ENCODE results near the gene TERB1.
"Not testable (repeated sequence)": the region's sequence is repeated elsewhere in the genome, so short reads cannot be mapped to it uniquely, and the experiment has no call there.

Gene TERB1

DNA sequence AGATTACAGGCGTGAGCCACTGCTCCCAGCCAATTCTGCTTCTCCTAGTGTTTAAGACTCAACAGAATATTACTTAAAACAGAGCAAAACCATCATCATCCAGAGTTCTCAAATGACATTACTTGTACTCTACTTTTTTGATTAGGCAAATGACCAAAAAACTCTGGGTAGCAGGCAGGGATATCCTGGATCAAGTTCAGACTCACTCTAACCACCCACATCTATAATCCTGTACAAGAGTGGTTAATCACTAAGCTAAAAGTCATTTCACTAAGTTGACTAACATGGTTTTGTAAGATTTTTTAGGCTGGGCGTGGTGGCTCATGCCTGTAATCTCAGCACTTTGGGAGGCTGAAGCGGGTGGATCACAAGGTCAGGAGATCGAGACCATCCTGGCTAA lies 22.6 kb upstream of the TERB1 start:
- DNase-seq, result no peak

DNA sequence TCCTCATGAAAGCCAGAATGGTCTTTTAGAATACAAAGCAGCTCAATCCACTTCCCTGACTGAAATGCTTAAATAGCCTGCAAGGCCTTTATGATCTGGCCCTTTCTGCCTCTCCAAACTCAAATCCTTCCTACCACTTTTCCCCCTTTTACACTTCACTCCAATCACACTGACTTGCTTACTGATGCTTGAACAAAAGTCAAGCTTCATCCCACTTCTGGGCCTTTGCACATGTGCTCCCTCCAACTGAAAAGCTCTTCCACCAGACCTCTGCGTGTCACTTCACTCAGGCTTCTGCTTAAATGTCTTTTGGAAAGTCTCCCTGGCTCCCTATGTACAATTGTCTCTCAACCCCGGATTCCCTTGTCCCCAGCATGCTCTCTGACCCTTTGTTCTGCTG lies 13.3 kb upstream of the TERB1 start:
- DNase-seq, result no peak

DNA sequence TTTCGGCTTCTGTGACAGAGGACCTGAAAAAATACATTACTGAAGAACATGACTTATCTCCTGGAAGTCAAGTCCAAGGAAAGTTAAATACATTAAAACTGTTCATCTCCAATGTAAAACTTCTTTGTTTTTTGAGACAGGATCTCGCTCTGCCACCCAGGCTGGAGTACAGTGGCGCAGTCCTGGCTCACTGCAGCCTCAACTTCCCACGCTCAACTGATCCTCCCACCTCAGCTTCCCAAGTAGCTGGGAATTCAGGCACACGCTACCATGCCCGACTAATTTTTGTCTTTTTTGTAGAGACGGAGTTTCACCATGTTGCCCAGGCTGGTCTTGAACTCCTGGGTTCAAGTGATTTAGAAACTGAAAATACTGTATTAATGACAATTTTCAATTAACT lies 9.7 kb upstream of the TERB1 start:
- DNase-seq, result no peak

DNA sequence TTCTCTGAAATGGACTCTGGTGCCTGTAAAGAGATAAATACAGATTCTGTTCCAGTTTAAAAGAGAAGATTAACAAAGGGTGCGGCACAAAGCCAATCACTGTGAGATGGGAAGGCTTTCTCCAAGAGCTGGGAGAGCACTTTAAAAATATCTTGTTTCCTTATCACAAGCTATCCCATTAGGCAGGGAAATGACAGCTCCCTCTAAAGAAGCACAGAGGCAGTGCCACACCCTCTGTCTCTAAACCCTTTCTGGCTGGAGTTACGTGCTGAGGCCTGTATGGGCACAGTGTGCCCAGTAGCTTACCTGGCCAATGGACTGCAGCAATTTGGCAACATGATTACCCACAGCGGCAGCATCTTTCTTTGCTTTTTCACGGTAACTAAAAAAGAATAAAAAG lies 9.0 kb upstream of the TERB1 start:
- no peak for DNase-seq

DNA sequence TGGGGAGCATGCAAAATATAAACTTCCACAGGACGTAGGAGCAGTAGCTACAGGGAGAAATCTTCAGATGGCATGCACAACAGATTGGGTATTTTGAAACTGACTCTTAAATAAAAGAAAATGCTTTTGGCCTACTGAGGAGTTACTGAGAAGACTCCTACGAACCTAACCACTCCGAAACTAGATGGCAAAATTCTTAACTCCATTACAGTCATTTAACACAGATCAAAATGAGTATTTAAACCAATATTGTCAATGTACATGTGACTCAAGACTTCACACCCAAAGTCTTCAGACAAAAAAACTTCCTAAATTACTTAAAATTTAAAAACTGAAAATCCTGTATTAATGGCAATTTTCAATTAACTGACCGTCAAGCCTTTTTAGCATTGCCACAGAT lies 8.4 kb upstream of the TERB1 start:
- DNase-seq, result no peak

DNA sequence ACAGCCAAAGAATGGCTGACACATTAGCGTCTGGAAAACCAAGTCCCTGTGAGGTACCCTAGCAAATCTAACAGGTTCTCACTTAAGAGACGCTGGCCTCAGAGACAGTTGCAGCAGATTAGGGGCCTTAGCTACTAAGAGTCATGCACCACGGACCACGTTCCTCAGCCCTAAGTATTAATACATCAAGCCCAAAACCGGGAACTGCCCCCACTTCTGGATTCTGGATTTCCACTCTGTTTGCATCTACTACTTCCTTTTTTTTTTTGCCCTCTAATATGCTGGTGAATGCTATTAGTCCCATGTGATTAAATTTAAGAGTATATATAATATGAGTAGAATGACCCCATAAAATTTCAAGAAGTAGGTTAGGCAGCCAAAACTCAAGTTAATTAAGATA lies 775 bp upstream of the TERB1 start:
- no peak for DNase-seq

DNA sequence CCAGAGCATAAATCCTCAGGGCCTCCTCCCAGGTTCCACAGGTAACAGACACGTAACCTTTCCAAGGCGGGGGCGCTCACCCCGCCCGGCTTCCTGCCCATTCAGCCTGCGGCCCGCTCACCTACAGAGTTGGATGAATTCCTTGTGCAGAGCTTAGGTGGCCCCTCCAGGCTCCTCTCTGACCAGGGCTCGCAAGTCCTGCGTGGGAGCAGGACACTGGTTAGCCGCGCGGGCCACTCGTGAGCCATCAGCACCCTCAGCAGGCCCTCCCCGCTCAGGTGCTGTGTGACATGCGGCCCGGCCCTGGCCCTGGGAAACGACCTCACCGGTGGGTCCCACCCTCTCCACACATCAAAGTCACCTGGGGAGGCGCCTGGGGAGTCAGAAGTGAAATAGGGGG lies 528 bp downstream of the TERB1 start:
- no peak for DNase-seq

DNA sequence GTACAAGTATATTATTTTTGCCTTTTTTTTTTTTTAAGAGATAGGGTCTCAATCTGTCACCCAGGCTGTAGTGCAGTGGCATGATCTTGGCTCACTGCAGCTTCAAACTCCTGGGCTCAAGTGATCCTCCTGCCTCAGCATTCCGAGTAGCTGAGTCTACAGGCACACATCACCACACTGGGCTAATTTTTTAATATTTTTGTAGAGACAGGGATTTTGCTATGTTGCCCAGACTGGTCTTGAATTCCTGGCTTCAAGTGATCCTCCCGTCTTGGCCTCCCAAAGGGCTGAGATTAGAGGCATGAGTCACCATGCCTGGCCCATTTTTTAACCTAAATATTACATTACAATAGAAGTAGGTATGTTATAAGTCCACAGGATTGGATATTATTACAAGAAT lies 3.2 kb downstream of the TERB1 start:
- DNase-seq, result no peak

DNA sequence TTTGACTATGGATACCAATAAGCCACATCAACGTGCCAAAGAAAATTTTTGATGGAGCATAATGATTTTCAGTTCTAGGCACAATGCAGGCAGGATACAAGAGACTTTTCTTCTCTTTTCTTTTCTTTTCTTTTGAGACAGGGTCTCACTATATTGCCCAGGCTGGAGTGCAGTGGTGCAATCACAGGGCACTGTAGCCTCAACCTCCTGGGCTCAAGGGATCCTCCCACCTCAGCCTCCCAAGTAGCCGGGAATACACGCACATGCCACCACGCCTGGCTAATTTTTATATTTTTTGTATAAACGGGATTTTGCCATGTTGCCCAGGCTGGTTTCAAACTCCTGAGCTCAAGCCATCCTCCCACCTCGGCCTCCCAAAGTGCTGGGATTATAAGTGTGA lies 7.4 kb downstream of the TERB1 start:
- DNase-seq, result not testable (repeated sequence)

DNA sequence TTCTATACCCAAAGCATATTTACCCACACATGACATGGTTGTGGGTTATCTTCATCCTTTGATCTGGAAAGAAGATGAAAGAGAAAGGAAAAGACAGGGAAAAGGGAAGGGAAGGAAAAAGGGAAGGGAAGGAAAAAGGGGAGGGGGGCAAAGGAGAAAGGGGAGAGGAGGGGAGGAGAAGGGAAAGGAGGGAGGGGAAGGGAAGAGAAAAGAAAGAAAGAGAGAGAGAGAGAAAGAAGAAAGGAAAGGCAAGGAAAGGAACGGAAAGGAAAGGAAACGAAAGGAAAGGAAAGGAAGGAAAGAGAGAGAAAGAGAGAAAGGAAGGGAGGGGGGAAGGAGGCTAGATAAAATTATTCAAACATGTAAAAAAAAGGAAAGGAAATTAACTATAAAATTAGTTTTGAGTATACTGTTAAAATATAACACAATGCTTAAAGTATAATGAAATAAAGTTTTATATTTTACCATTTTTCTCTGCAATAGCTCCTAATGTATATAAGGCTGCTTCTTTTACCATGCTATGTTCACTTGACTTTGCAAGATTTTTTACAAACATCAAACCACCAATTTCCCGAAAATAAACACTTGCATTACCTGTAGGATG lies 11.2 kb downstream of the TERB1 start:
- no peak for DNase-seq

DNA sequence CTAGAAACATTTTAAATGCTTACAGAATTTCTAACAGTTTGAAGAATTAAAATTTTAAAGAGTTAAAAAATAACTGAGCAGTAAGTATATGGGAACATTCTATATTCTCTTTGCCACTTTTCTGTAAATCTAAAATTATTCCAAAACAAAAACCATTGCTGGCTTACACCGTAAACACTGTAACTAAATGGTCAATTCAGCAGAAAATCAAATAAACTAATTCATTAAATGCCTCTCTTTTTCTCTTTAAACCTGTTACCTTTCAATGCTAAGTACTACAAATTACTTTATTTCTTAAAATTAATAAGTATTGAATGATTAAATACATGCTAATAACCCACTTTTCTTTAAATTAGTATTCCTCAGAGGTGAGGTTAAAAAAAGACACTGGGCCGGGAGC lies 14.0 kb downstream of the TERB1 start:
- DNase-seq, result no peak

DNA sequence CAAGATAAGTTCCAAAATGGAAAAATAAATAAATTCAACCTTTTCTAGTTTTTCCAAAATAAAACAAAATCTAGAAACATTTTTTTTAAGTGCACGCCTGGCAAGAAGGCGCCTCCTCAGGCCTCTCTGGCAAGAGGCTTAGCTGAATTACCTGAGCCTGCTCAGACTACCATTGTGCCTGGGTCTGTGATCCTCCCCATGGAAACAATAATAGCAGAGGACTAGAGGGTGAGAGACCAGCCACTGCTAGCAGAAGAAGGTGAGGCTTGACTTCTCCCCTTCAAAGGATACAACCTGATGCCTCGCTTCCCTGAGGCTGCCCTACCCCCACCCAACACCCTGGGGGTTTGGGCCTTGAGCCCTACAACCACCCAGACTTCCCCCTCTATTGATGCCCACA lies 14.8 kb downstream of the TERB1 start:
- no peak for DNase-seq

DNA sequence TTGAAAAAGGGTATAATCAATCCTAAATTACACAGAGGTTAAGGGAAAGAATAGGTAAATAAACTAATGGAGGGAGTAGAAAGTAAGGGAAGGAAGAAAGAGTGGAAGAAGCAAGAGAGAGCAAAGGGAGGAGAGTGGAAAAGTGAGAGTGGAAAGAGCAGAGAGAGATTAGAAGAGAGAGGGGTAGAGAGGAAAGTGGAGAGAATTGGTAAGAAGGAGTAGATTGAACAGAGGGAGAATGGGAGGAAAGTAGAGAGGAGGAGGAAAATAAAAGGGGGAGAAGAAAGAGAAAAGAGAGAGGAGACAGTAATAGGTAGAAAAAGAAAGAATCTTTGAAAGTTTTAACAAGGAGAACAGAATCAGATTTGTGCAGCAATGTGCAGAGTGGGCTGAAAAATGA lies 24.9 kb downstream of the TERB1 start:
- no peak for DNase-seq

DNA sequence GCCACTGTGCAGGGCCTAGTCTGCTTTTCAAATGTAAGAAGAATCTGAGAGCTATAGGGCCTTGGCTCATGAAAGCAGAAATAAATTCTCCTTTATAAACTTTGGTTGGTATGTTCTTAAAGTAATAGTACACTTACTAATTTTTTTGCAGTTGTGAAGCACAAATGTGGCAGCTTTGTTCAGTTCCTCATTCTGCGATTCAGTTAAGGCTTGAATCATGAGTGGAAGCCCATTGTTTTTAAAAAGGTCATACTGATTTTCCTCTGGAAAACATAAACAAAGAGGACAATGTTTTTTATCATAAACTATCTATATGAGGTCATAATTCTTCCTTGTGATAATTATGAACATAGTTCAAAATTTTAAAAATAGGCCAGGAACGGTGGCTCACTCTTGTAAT lies 26.4 kb downstream of the TERB1 start:
- DNase-seq, result no peak

DNA sequence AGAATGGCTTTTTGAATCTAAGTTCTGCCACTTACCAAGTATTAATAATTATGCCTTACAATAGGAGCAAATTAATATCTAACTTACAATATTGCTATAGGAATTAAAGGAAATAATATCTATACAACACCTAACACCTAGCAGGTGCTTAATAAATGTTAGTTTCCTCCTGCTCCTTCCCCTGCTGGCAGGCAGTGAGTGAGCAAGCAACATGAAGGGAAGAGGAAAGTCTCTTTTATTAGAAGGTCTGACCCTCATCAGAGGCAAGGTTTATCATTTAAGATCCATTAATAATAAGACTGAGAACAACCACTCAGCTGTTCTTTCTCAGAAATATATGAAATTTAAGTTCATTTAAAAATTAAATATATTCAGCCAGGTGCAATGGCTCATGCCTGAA lies 43.3 kb downstream of the TERB1 start:
- DNase-seq, result no peak

DNA sequence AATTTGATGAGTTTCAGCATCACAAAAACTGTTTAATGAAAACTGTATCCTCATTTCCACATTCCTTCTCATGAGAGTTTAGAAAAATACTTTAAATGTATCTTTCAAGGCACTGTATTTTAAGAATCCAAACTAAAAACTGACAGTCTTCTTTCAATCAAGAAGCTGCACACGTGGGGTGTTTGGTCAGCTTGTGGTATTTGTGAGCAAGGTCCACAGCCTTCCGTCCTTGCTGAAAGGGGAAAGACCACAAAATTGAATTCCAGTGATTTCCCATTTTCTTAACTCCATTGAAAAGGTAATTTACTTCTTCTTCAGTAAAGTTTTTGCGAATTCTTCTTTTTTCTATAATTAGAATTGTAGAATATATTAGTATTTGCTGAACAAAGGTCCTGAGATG lies 46.6 kb downstream of the TERB1 start:
- no peak for DNase-seq

DNA sequence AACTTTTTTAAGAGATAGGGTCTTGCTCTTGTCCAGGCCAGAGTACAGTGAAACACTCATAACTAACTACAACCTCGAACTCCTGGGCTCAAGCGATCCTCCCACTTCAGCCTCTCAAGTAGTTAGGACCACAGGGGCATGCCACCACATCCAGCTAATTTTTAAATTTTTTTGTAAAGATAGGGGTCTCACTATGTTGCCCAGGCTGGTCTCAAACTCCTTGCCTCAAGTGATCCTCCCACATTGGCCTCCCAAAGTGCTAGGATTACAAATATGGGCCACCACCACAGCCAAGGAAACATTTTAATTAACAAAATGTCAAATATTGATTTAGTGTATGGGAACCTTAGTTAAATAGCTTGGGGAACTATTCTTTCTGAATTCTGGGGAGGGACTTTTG lies 47.2 kb downstream of the TERB1 start:
- no peak for DNase-seq

DNA sequence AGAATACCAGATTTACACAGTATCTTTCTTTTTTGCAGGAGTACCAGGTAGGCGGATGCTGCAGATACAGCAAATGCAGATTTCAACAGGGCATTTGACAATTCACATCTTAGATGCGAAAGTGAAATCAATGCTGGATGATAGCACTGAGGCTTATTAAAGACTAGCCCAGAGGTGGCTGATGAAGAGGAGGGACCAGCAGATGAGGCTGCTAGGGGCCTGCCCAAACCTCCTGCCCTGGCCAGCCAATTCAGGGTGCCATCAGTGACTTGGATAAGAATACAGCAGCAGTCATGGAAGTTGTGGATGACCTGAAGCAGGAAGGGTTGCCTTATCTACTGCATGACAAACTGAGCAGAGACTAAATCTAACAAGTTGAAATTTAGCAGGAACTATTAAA lies 48.4 kb downstream of the TERB1 start:
- no peak for DNase-seq

DNA sequence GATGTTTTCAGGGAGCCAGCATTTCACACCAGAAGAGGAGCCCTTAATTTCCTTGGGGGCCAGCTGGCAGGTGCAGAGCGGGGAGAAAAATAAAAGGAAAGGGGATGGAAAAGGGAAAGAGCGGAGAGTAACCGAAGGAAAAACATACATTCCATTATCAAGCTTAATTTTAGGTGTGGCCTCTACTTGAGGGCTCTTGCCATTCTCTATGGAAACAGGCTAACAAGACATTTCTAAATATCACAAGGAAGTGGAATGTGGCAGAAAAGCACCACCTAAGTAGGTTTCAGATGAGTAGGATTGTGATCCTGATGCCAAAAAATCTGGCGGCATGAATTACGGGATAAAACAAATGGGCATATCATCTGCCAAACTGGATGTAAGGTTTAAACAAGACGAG lies 49.0 kb downstream of the TERB1 start:
- no peak for DNase-seq

DNA sequence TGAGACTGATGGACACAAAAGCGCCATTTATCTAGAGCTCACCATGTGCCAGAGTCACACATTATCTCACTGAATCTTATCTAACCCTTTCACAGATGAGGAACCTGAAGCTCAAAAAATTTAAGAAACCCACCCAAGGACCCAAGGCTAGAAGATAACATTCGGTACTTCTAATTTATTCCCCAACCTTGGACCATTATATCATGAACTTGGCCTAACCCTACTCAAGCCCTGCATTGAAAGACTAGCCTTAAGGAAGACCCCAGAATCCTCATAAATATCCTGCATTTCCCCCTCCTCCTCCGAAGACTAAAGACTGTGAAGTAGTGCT lies 49.4 kb downstream of the TERB1 start:
- no peak for DNase-seq

DNA sequence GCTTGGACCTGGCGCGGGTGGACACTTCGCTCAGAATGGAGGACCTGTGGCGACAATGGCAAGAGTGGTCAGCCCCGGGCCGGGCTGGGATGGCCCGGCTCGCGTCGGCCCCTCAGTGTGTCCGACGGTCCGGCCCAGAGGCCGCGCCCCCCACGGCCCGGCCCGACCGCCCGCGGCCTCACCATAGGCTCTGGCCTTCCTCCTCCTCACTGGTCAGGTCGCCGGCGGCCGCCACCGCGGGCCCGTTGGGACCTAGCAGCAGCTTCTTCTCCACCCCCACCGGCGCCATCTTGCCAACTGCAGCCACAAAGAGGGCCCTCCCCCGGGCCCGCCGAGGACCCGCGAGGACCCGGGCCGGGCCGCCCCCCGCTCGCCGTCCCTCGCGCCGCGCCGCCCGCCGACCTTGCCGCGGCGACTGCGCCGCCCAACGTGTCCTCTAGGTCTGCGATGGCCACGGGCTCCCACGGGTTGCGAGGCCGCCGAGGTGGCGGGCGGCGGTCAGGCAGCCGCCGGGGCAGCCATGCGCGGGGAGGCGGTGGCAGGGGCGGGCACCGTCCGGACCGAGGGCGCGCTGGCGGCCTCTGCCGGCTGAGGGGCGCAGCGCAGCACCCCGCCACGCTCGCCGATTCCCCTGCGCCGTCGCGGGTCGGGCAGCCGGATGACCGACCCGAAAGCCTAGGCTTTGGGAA lies 49.9 kb downstream of the TERB1 start, which contains the start of gene DYNC1LI2:
TSS of gene DYNC1LI2 (minus strand) at position 307 of the 689 bp plus-strand sequence. CDS start at position 289, 18 bp downstream.
- peak; percentile 63 for DNase-seq

DNA sequence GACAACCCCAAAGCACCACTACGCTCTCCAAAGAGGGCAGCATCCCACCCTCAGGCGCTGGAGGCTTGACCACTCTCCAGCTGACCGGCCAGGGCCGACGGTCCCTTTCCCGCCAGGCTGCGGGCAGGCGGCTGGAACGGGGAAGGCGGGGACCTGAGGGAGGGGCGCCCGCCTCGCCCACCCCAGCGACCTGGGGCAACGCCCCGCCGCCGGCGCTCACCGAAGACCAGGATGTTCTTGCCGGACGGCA lies 50.4 kb downstream of the TERB1 start:
- DNase-seq, result no peak

DNA sequence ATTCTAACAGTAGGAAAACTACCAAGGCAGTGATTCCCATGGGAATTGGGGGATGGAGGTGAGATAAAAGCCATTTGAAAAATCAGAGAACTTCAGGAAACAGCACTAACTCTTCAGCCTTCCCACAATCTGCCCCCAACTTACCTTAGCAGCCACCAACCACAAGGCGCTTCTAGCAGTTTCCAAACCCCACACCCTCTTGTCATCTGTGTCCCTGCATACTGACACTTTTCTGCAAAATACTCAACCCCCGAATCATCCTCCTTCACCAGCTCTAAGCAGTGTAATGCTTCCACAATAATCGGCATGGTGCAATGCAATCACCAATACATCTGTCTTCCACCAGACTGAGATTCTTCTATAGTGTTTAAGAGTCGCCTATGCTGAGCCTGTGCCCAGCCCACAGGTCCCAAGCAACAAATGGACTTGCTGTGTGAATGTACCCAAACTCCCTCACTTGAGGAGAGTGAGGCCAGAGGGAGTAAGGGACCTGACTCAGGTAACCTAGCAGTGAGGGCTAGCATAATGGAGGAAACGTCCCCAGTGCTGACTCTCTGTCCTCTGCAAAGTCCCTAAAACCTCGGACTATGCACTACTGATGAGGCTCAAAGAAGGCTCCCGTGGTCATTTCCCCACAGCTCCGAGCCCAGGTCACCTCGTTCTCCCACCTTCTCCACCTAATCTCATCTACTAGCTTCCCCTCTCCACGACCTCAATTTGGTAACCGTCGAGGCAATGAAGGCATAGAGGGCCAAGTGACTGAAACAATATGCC lies 50.9 kb downstream of the TERB1 start:
- DNase-seq, result no peak

DNA sequence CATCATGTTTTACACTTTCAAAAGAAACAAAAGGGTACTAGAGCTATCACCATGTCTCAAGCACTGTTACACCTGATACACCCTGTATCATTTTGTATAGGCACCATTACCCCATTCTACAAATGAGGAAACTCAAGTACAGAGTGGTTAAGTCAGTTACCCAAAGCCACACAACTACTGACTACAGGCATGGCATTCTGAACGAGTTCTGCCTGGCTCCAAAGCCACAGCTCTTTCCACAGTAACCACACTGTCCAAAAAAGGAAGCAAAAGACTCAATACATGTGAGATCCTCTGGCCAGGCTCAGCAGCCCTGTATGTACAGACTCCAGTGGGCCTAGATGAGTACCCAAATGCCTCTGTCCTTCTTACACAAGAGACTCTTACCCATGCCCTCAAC lies 54.7 kb downstream of the TERB1 start:
- no peak for DNase-seq

DNA sequence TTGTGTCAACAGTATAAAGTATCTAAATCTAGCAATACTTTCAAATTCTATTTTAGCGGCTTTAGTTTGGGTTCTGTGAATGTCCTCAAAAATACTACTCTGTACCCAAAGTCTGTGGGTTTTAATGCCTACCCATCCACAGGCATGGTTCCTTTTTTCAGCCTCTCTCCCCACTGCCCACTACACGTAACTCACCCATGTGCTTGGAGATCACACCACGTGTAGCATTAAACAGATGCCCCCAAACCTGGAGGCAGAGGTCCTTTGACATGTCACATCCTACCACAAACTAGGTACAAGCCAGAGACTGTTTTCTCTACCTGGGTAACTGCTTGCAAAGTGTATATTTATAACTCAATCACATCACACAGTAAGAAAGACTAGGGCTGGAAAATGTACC lies 55.3 kb downstream of the TERB1 start:
- DNase-seq, result no peak
